GM21717 (cell line): ENCODE measurements around the gene NPY2R.

Experiments
- ATAC-seq: cut with Tn5 transposase; IDR thresholded peaks from one replicate; pipeline ENCODE4 v1.9.1; 2021; ENCODE audit warnings: mild to moderate bottlenecking, moderate library complexity; ENCODE audit not compliant: unreplicated experiment

The NPY2R gene

DNA sequence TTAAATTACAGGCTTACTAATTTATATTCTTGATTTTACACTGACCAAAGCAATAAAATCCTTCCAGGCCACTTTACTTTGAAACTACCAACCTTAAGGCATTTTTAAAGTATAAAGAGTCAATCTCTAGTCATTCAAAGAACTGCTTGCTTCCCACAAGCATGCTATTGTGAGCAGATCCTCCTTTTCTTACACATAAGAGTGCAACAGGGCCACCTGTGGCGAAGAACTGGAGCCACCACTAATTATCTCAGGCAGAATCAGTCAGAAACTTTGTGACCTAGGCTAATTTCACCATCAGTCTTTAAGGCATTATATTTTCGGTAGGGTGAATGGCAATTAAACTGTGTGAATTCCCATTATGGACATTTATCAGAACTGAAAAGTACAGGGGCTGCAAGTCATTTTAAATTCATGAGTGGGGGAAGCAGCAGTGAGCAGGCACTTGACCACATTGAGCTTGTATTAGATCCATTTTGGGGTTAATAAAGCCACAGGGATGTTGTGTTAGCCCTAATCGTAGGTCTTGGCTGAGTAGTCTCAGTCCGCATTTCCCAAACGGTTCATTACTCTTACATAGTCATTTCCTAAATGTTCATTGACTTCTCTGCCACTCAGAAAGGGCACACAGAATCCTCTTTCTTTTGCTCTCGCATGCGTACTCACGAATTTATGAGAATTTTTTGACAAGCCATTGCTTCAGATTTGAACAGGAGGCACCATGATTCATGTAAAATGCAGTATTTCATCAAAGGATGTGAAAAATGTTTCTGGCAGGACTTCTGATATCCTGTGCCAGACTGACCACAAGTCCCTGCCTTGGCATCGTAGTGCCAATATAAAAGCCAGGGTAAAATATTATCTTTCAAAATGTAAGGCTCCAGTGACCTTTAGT, 39.8 kb downstream of the NPY2R start:
- ATAC-seq, result no peak

- no peak for ATAC-seq
Observed at GRCh38 chr4:155249016-155249566, 40.7 kb downstream of the NPY2R start.

- ATAC-seq, result no peak
Observed at GRCh38 chr4:155252327-155252726, 43.9 kb downstream of the NPY2R start.

GRCh38 chr4:155263480-155263879, 55.0 kb downstream of the NPY2R start:
- ATAC-seq, result no peak

DNA sequence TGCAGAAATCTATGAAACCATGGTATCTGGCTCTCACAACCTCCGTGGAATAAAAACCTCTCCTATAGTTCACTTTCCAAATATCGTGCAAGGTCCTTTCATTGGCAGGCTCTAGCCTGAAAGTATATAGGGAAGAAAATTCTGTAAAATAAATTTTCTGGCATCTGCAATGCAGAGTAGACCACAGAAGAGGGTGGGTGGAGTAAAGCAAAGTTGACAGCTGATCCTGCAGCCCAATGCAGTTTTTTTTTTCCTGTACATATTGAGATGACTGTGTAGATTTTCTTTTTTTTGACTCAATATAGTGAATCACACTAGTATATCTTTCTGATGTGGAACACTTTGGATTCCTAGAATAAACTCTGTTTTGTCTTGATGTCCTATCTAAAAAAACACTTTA, 56.7 kb downstream of the NPY2R start:
- ATAC-seq, result no peak
